ENCODE measurements around the gene IGSF23. TPM values are rescaled to one million over a fixed set of nuclear protein-coding genes. Genes with fewer than 3 reads are reported as not detected.
A peak's percentile ranks its signal among the peaks of the same experiment; 100 is the strongest.

IGSF23 gene
- total RNA-seq, 1 donor from 2014 or later = not detected

GRCh38 chr19:44649578-44650145 is 36.3 kb downstream of the IGSF23 start:
- no peaks in the 10 kb centered on the region for H3K9me3 Mint-ChIP-seq (ENCODE audit: unreplicated experiment)
- H3K36me3 Mint-ChIP-seq (ENCODE audit: low read depth, unreplicated experiment) = peaks cover 17% of the 10 kb centered on the region
- DNase-seq (ENCODE audit: low spot score) = no peak
- H3K27me3 Mint-ChIP-seq (ENCODE audit: unreplicated experiment) = peaks cover 6% of the 10 kb centered on the region
- no peaks in the 10 kb centered on the region for H3K4me1 Mint-ChIP-seq (ENCODE audit: unreplicated experiment)
- no peak overlapping the region for H3K4me3 Mint-ChIP-seq (ENCODE audit: unreplicated experiment)
- TF ChIP-seq, protein P1, sequence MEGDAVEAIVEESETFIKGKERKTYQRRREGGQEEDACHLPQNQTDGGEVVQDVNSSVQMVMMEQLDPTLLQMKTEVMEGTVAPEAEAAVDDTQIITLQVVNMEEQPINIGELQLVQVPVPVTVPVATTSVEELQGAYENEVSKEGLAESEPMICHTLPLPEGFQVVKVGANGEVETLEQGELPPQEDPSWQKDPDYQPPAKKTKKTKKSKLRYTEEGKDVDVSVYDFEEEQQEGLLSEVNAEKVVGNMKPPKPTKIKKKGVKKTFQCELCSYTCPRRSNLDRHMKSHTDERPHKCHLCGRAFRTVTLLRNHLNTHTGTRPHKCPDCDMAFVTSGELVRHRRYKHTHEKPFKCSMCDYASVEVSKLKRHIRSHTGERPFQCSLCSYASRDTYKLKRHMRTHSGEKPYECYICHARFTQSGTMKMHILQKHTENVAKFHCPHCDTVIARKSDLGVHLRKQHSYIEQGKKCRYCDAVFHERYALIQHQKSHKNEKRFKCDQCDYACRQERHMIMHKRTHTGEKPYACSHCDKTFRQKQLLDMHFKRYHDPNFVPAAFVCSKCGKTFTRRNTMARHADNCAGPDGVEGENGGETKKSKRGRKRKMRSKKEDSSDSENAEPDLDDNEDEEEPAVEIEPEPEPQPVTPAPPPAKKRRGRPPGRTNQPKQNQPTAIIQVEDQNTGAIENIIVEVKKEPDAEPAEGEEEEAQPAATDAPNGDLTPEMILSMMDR (IDR thresholded peaks at IDR 0.05; ENCODE audit: unreplicated experiment) = no peak
- H3K27ac Mint-ChIP-seq (ENCODE audit: unreplicated experiment) = no peak overlapping the region

DNA sequence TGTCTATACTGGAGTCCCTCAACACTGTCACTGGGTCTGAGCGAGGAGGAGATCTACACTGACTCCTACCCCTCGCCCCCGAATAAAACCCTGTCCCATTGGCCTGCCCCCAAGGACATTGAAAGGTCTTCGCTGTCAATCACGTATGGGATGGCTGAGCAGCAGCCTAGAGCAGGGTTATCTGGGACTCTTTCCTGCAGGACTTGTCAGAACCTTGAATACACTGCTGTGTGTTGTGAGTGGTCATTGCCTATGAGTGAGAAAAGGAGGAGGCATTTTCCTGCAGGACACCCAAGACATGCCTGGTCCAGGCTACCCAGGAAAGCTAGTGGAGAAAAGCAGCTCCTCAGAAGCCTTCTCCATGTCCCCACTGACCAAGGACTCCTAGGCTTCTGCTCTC is 40.0 kb downstream of the IGSF23 start:
- no peaks in the 10 kb centered on the region for H3K4me1 Mint-ChIP-seq (ENCODE audit: unreplicated experiment)
- peaks cover 34% of the 10 kb centered on the region for H3K36me3 Mint-ChIP-seq (ENCODE audit: low read depth, unreplicated experiment)
- no peak for DNase-seq (ENCODE audit: low spot score)
- peak overlapping the region; percentile 24 for H3K4me3 Mint-ChIP-seq (ENCODE audit: unreplicated experiment)
- TF ChIP-seq, protein P1 (IDR thresholded peaks at IDR 0.05; ENCODE audit: unreplicated experiment) = no peak
- no peak overlapping the region for H3K27ac Mint-ChIP-seq (ENCODE audit: unreplicated experiment)
- peaks cover 3% of the 10 kb centered on the region for H3K9me3 Mint-ChIP-seq (ENCODE audit: unreplicated experiment)
- peaks cover 6% of the 10 kb centered on the region for H3K27me3 Mint-ChIP-seq (ENCODE audit: unreplicated experiment)

GRCh38 chr19:44653977-44654774 is 40.8 kb downstream of the IGSF23 start:
- Mint-ChIP-seq H3K4me1 (ENCODE audit: unreplicated experiment) (no peaks in the 10 kb centered on the region), H3K9me3 (ENCODE audit: unreplicated experiment) (peaks cover 3% of the 10 kb centered on the region), H3K36me3 (ENCODE audit: low read depth, unreplicated experiment) (peaks cover 35% of the 10 kb centered on the region), H3K27me3 (ENCODE audit: unreplicated experiment) (peaks cover 6% of the 10 kb centered on the region), H3K4me3 (ENCODE audit: unreplicated experiment) (no peak overlapping the region), H3K27ac (ENCODE audit: unreplicated experiment) (no peak overlapping the region)
- TF ChIP-seq, protein P1 (IDR thresholded peaks at IDR 0.05; ENCODE audit: unreplicated experiment) = no peak
- peak; percentile 66 for DNase-seq (ENCODE audit: low spot score)

DNA sequence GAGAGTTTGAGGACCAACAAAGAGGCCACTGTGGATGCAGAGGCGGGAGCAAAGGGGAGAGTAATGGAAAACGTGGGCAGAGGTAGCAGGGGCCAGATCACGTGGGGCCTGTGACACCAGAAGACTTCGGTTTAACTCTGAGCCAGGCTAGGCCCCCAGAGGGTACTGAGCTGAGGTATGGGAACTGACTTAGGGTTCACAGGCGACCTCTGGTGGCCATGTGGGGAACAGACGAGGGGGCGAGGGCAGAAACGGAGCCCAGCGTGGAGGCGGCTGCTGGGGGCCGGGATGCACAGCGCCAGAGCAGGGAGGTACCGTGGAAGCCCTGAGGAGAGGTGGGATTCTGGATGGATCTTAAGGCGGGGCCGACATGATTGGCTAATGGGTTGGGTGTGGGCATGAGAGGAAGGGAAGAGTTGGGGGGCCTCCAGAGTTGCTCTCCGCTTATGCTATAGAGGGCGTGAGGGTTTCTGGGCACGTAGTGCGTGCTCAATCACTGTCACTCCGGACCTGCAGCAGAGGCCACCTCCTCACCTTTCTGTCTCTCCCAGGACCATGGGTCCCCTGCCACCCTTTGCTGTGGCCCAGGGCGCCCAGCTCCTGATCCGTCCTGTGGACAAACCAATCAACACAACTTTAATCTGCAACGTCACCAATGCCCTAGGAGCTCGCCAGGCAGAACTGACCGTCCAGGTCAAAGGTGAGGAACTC is 44.0 kb downstream of the IGSF23 start:
- Mint-ChIP-seq H3K9me3 (ENCODE audit: unreplicated experiment) (peaks cover 3% of the 10 kb centered on the region), H3K36me3 (ENCODE audit: low read depth, unreplicated experiment) (peaks cover 28% of the 10 kb centered on the region)

More for the DNA sequence above, 44.0 kb downstream of the IGSF23 start:
- H3K27ac Mint-ChIP-seq (ENCODE audit: unreplicated experiment) = no peak overlapping the region
- peaks cover 6% of the 10 kb centered on the region for H3K27me3 Mint-ChIP-seq (ENCODE audit: unreplicated experiment)
- DNase-seq (ENCODE audit: low spot score) = peak; percentile 82
- H3K4me3 Mint-ChIP-seq (ENCODE audit: unreplicated experiment) = no peak overlapping the region
- TF ChIP-seq, protein P1 (IDR thresholded peaks at IDR 0.05; ENCODE audit: unreplicated experiment) = peak; percentile 86
- H3K4me1 Mint-ChIP-seq (ENCODE audit: unreplicated experiment) = no peaks in the 10 kb centered on the region

All from endothelial cell (in vitro differentiated cells).